Measurements from ENCODE around the gene LRRC8E. TPM values are rescaled to one million over a fixed set of nuclear protein-coding genes. Genes with fewer than 3 reads are reported as not detected.

The LRRC8E gene
- total RNA-seq, 4 donors from 2014 or later, result 0.15 to 2.1 TPM; not detected in 2

GRCh38 chr19:7941895-7942596 is 53.7 kb downstream of the LRRC8E start:
- Histone ChIP-seq H3K4me1 (peaks cover 9 to 10% of the 10 kb centered on the region in 2 donors), H3K4me3 (peak overlapping the region in 1 of 2 donors; percentile 64), H3K27ac (no peak overlapping the region), H3K9me3 (no peaks in the 10 kb centered on the region), H3K27me3 (no peaks in the 10 kb centered on the region), H3K36me3 (no peaks in the 10 kb centered on the region)
- intact Hi-C loops (cut with DNase I; ENCODE audit: low total_unique reads), result loop anchor here (5.0 kb wide), 1 partner anchor 60 kb away; no protein-coding TSS in a partner anchor
- no peak for DNase-seq
- TF ChIP-seq, protein P1, sequence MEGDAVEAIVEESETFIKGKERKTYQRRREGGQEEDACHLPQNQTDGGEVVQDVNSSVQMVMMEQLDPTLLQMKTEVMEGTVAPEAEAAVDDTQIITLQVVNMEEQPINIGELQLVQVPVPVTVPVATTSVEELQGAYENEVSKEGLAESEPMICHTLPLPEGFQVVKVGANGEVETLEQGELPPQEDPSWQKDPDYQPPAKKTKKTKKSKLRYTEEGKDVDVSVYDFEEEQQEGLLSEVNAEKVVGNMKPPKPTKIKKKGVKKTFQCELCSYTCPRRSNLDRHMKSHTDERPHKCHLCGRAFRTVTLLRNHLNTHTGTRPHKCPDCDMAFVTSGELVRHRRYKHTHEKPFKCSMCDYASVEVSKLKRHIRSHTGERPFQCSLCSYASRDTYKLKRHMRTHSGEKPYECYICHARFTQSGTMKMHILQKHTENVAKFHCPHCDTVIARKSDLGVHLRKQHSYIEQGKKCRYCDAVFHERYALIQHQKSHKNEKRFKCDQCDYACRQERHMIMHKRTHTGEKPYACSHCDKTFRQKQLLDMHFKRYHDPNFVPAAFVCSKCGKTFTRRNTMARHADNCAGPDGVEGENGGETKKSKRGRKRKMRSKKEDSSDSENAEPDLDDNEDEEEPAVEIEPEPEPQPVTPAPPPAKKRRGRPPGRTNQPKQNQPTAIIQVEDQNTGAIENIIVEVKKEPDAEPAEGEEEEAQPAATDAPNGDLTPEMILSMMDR (IDR thresholded peaks at IDR 0.05), result no peak
- TF ChIP-seq POLR2A (IDR thresholded peaks at IDR 0.05), result no peak

GRCh38 chr19:7942981-7943443 is 54.7 kb downstream of the LRRC8E start:
- peaks cover 9 to 10% of the 10 kb centered on the region in 2 donors for H3K4me1 ChIP-seq
- H3K9me3 ChIP-seq, result no peaks in the 10 kb centered on the region
- H3K27ac ChIP-seq, result peak overlapping the region; percentile 97 to 98
- H3K36me3 ChIP-seq, result no peaks in the 10 kb centered on the region
- intact Hi-C loops (cut with DNase I; ENCODE audit: low total_unique reads), result loop anchor here (5.0 kb wide), 1 partner anchor 59 kb away; no protein-coding TSS in a partner anchor
- TF ChIP-seq, protein P1 (IDR thresholded peaks at IDR 0.05), result no peak
- no peak for TF ChIP-seq POLR2A (IDR thresholded peaks at IDR 0.05)
- H3K4me3 ChIP-seq, result peak overlapping the region; percentile 64 to 98
- no peaks in the 10 kb centered on the region for H3K27me3 ChIP-seq
- DNase-seq, result no peak

DNA sequence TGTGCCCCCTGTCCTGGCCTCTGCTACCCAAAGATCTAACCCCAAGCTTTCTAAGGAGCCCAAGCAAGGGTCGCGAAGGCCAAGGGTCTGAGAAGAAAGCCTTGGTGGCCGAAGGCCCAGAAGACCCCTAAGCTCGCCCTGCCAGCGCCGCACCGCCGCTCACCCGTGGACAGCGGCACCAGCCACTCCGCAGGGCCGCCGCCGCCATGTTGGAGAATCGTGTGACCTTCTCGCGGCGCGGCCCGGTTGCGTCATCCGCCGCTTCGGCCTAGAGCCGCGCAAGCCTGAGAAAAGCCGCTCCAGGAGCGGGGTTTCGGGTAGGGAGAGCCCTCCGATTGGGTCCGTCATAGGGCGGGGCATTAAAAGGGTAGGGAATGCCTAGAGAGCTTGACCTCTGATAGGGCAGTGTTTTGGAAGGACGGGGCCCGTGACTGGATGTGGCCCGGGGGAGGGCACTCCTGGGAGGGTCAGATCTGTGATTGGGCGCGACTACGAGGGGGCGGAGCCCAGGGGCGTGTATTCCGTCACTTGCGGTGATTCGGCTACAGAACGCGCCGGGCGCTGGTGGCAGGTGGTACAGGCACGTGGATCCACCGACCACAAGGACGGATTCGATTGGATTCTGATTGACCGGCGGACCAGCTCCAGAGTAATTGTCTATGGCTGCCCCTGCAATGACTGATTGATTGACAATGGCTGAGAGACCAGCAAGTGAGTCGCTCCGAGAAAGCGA is 55.3 kb downstream of the LRRC8E start, which contains the start of gene TIMM44:
TIMM44 (minus strand) TSS at position 223 of the 733 bp plus-strand sequence; CDS start at position 208, 15 bp downstream.
- intact Hi-C loops (cut with DNase I; ENCODE audit: low total_unique reads), result loop anchor here (5.0 kb wide), 1 partner anchor 59 kb away; no protein-coding TSS in a partner anchor
- H3K4me1 ChIP-seq, result peaks cover 9 to 10% of the 10 kb centered on the region in 2 donors
- TF ChIP-seq, protein P1 (IDR thresholded peaks at IDR 0.05), result peak in 1 of 4 experiments; percentile 8
- TF ChIP-seq POLR2A (IDR thresholded peaks at IDR 0.05), result peak; percentile 51 to 65

DNA sequence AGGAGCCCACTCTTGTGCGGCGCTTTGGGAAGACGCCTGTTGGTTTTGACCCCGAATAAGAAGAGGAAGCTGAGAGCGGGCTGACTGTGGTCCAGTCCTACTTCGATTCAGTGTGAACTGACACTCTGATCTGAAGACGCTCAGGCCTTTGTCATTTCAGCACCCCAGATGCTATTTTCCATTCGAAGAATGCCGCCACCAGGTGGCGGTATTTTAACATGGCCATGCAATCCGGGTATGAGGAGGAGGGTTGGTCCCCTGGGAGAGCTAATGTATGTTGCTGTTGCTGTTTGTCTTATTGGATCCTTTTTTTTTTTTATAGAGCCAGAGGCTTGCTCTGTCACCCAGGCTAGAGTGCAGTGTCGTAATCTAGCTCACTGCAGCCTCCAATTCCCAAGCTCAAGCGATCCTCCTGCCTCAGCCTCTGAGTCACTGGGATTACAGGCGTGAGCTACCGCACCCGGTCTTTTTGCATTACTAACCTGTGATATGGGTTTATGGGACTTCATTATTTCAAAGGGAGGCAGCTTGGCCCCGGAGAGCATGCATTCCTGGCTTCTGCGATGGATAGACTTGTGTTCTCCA is 56.0 kb downstream of the LRRC8E start:
- Histone ChIP-seq H3K9me3 (no peaks in the 10 kb centered on the region), H3K27ac (peak overlapping the region; percentile 72 to 88), H3K4me3 (peak overlapping the region; percentile 55 to 98), H3K4me1 (peaks cover 9 to 10% of the 10 kb centered on the region in 2 donors), H3K27me3 (no peaks in the 10 kb centered on the region), H3K36me3 (no peaks in the 10 kb centered on the region)
- TF ChIP-seq POLR2A (IDR thresholded peaks at IDR 0.05), result no peak
- TF ChIP-seq, protein P1 (IDR thresholded peaks at IDR 0.05), result peak; percentile 75 to 88 (median 82)
- DNase-seq, result peak; percentile 82 to 90
- intact Hi-C loops (cut with DNase I; ENCODE audit: low total_unique reads), result loop anchor here (5.0 kb wide), 1 partner anchor 58 kb away; no protein-coding TSS in a partner anchor

More for the DNA sequence above, 55.3 kb downstream of the LRRC8E start, which contains the start of gene TIMM44:
- peak; percentile 99 for DNase-seq
- Histone ChIP-seq H3K4me3 (peak within 1 kb of the TSS; percentile 64 to 98), H3K9me3 (no peaks in the 10 kb centered on the region), H3K36me3 (no peaks in the 10 kb centered on the region), H3K27ac (peak within 1 kb of the TSS; percentile 97 to 98), H3K27me3 (no peaks in the 10 kb centered on the region)

All from uterus (tissue), 4 donors.